KMS-11 (cell line): ENCODE data around the gene SENP3.
A peak's percentile ranks its signal among the peaks of the same experiment; 100 is the strongest.

Experiments used
- H2AFZ ChIP-seq: fragments of 200-600 bp; sonication (generic); 2 replicates; pipeline ENCODE4 v1.6.1; 2016; ENCODE audit warnings: antibody characterized with exemption, mixed run types, low read depth
- H3K27ac ChIP-seq: fragments of 200-600 bp; sonication (generic); 2 replicates; pipeline ENCODE4 v1.6.1; 2016; ENCODE audit warnings: mild to moderate bottlenecking, mixed run types
- H3K27me3 ChIP-seq: fragments of 200-600 bp; sonication (generic); 2 replicates; pipeline ENCODE4 v1.6.1; 2017; ENCODE audit warnings: mild to moderate bottlenecking, low read depth, mixed run types, moderate library complexity; ENCODE audit not compliant: insufficient read depth
- H3K36me3 ChIP-seq: fragments of 200-600 bp; sonication (generic); 2 replicates; pipeline ENCODE4 v1.6.1; 2017; ENCODE audit warnings: mild to moderate bottlenecking, mixed run types; ENCODE audit not compliant: insufficient read depth
- H3K4me1 ChIP-seq: fragments of 200-600 bp; sonication (generic); 2 replicates; pipeline ENCODE4 v1.6.1; 2016; ENCODE audit warnings: mild to moderate bottlenecking, low read depth, mixed run types; ENCODE audit not compliant: poor library complexity, severe bottlenecking
- H3K4me2 ChIP-seq: fragments of 200-600 bp; sonication (generic); 2 replicates; pipeline ENCODE4 v1.7.0; 2016; ENCODE audit warnings: mild to moderate bottlenecking, mixed run types
- H3K4me3 ChIP-seq: fragments of 200-600 bp; sonication (generic); IDR thresholded peaks from 2 replicates; pipeline ENCODE4 v1.6.1; 2017; ENCODE audit warnings: low read depth, low read length, mixed read lengths; ENCODE audit not compliant: insufficient read depth
- H3K79me2 ChIP-seq: fragments of 200-600 bp; sonication (generic); 2 replicates; pipeline ENCODE4 v1.6.1; 2016; ENCODE audit warnings: low read depth, mixed run types; ENCODE audit not compliant: insufficient read depth
- H3K9ac ChIP-seq: fragments of 200-600 bp; sonication (generic); 2 replicates; pipeline ENCODE4 v1.6.1; 2016; ENCODE audit warnings: mild to moderate bottlenecking, mixed run types
- H4K20me1 ChIP-seq: fragments of 200-600 bp; sonication (generic); 2 replicates; pipeline ENCODE4 v1.6.1; 2016; ENCODE audit warnings: mild to moderate bottlenecking, mixed run types; ENCODE audit not compliant: insufficient read depth
- CTCF ChIP-seq: fragments of 200-600 bp; sonication (generic); conservative IDR thresholded peaks from 2 replicates; pipeline ENCODE4 v1.6.1; 2017; ENCODE audit warnings: low read depth, mild to moderate bottlenecking, antibody characterized with exemption, low read length, moderate library complexity, mixed read lengths

Gene SENP3

GRCh38 chr17:7580604-7581575 lies 19.2 kb downstream of the SENP3 start:
- Histone ChIP-seq H3K4me2 (no peak overlapping the region), H2AFZ (no peak overlapping the region), H3K4me1 (peaks cover 11% of the 10 kb centered on the region), H3K79me2 (0 out of 2 replicates have a peak, but pooled peaks cover under 1% of the 10 kb centered on the region), H3K4me3 (no peak overlapping the region), H3K9ac (no peak overlapping the region), H3K36me3 (no peaks in the 10 kb centered on the region), H3K27ac (no peak overlapping the region), H3K27me3 (no peaks in the 10 kb centered on the region), H4K20me1 (no peaks in the 10 kb centered on the region)
- TF ChIP-seq CTCF: no peak

- Histone ChIP-seq H3K4me2 (no peak overlapping the region), H3K4me3 (no peak overlapping the region), H3K79me2 (no peaks in the 10 kb centered on the region), H2AFZ (no peak overlapping the region), H3K27ac (no peak overlapping the region), H3K4me1 (peaks cover 11% of the 10 kb centered on the region), H3K36me3 (no peaks in the 10 kb centered on the region), H3K27me3 (no peaks in the 10 kb centered on the region), H3K9ac (no peak overlapping the region), H4K20me1 (no peaks in the 10 kb centered on the region)
- TF ChIP-seq CTCF: no peak
Observed at GRCh38 chr17:7582396-7583252, 20.9 kb downstream of the SENP3 start.

- Histone ChIP-seq H3K4me3 (no peak within 1 kb of the TSS), H2AFZ (0 out of 2 replicates have a peak within 1 kb of the TSS, but pooled peaks have one; percentile 26), H3K36me3 (no peaks in the 10 kb centered on the region), H3K27ac (peak within 1 kb of the TSS; percentile 89), H3K27me3 (no peaks in the 10 kb centered on the region), H3K9ac (peak within 1 kb of the TSS; percentile 92), H4K20me1 (no peaks in the 10 kb centered on the region), H3K4me2 (no peak within 1 kb of the TSS; the same call in none of the 2 replicates), H3K4me1 (peaks cover 11% of the 10 kb centered on the region), H3K79me2 (no peaks in the 10 kb centered on the region)
- TF ChIP-seq CTCF: no peak
Observed at GRCh38 chr17:7583253-7584109, 21.8 kb downstream of the SENP3 start, which contains the start of gene MPDU1. Gene MPDU1 (plus strand): TSS chr17:7583852. CDS start chr17:7583863, 11 bp downstream.
